ENCODE data around the gene IER2.

IER2 gene

DNA sequence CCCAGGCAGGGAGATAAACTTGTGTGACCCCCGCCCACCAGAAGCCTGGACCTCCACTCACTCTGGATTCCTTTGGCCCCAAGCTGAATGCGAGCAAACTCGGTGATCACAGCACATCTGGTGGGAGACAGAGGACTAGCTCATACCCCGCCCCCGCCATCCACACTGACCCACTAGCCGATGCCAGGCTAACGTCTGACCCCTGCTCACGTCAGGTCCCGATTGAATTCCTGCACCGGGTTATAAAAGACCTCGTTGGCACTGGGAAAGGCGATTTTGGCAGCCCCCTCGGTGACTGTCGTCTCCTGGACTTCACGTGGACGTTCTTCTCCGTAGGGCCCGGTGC is 34.3 kb upstream of the IER2 start:
- no peak for DNase-seq (ENCODE audit: low read depth, low spot score)

DNA sequence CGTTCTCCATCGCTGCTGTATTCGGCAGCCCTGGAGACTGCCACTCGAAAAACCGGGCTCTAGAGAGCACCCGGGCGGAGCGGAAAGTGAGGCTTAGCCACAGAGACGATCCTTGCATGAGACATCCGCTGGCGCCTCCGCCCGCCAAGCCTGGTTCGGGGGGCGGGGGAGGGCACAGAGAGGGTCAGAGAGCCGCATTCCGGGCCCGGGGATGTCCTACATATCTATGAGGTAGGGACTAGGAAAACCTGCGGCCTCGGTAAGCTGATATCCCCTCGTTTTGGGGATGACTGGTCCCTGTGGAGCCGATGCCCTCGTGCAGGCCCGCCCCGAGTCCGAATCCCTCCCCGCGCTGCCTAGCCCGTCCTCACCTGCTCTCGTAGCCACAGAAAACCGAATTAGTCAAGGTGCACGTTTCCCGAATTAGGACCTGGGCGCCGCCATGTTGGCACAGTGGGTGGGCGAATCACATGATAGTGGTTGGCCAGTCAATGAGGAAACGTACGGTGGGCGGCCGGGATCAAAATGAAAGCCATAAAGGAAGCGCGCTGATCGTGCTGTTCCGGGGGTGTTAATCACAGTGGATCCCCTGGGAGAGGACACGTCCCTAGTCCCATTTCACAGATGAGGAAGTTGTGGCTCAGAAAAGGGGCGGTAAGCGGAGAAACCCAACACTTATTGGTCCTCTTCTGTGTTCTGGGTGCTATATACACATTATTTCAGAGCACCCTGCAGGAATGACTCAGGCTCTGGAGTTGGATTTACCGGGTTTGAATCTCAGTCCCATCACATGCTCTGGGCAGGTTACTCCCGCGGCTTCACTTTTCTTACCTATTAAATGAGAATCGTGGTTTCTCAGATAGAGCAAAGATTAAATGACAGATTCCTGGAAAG is 33.7 kb upstream of the IER2 start, which contains the start of gene TRMT1:
TSS of gene TRMT1 (minus strand) at position 459 of the 894 bp plus-strand sequence. CDS start at position 118, 341 bp downstream.
- peaks cover 27% of the 10 kb centered on the region for H3K4me1 ChIP-seq (ENCODE audit: insufficient read depth, insufficient read length)
- H3K9ac ChIP-seq (ENCODE audit: insufficient read length, low read depth), result peak within 1 kb of the TSS; percentile 100
- DNase-seq (ENCODE audit: low read depth, low spot score), result peak; percentile 92
- no peaks in the 10 kb centered on the region for H3K9me3 ChIP-seq (ENCODE audit: insufficient read depth, low read length)
- H3K36me3 ChIP-seq (ENCODE audit: insufficient read depth, insufficient read length, low read length), result peaks cover 63% of the 10 kb centered on the region
- TF ChIP-seq SUZ12 (IDR thresholded peaks at IDR 0.05; ENCODE audit: extremely low read depth, insufficient read depth, insufficient read length), result no peak
- TF ChIP-seq YY1 (IDR thresholded peaks at IDR 0.05; ENCODE audit: insufficient read depth, insufficient read length), result peak; percentile 98
- no peaks in the 10 kb centered on the region for H3K27me3 ChIP-seq (ENCODE audit: insufficient read depth, insufficient read length)
- peak within 1 kb of the TSS; percentile 100 for H3K4me3 ChIP-seq (ENCODE audit: insufficient read length, low read depth)

More for the DNA sequence above, 34.3 kb upstream of the IER2 start:
- Histone ChIP-seq H3K4me1 (ENCODE audit: insufficient read depth, insufficient read length) (peaks cover 24% of the 10 kb centered on the region), H3K36me3 (ENCODE audit: insufficient read depth, insufficient read length, low read length) (peaks cover 59% of the 10 kb centered on the region), H3K9me3 (ENCODE audit: insufficient read depth, low read length) (no peaks in the 10 kb centered on the region), H3K9ac (ENCODE audit: insufficient read length, low read depth) (peak overlapping the region; percentile 100), H3K27me3 (ENCODE audit: insufficient read depth, insufficient read length) (no peaks in the 10 kb centered on the region), H3K4me3 (ENCODE audit: insufficient read length, low read depth) (peak overlapping the region; percentile 100)
- TF ChIP-seq ZNF274 (IDR thresholded peaks at IDR 0.05; ENCODE audit: low read depth, low read length) (no peak), SUZ12 (IDR thresholded peaks at IDR 0.05; ENCODE audit: extremely low read depth, insufficient read depth, insufficient read length) (no peak), YY1 (IDR thresholded peaks at IDR 0.05; ENCODE audit: insufficient read depth, insufficient read length) (no peak)

DNA sequence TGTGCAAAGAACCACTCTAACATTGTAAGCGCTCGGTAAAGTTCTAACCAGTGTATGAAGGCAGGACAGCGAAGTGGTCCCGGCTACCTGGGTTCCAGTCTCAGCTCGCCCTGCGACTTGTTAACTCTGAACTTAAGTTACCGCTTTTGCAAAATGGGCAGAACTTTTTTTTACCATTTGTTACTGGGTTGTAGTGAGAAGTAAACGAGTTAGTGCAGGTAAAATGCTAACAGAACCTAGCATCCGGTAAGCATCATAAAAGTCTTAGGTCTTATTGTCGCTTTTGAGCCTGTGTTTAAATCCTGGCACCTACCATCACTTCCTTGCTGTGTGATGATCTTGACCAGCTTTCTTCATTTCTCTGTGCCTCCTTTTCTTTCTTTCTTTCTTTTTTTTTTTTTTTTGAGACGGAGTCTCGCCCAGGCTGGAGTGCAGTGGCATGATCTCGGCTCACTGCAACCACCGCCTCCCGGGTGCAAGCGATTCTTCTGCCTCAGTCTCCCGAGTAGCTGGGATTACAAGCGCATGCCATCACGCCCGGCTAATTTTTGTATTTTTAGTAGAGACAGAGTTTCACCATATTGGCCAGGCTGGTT is 32.9 kb upstream of the IER2 start:
- Histone ChIP-seq H3K4me3 (ENCODE audit: insufficient read length, low read depth) (peak overlapping the region; percentile 100), H3K9me3 (ENCODE audit: insufficient read depth, low read length) (no peaks in the 10 kb centered on the region), H3K4me1 (ENCODE audit: insufficient read depth, insufficient read length) (peaks cover 33% of the 10 kb centered on the region), H3K27me3 (ENCODE audit: insufficient read depth, insufficient read length) (no peaks in the 10 kb centered on the region), H3K9ac (ENCODE audit: insufficient read length, low read depth) (peak overlapping the region; percentile 100), H3K36me3 (ENCODE audit: insufficient read depth, insufficient read length, low read length) (peaks cover 68% of the 10 kb centered on the region)
- TF ChIP-seq YY1 (IDR thresholded peaks at IDR 0.05; ENCODE audit: insufficient read depth, insufficient read length), result no peak
- TF ChIP-seq ZNF274 (IDR thresholded peaks at IDR 0.05; ENCODE audit: low read depth, low read length), result no peak
- TF ChIP-seq SUZ12 (IDR thresholded peaks at IDR 0.05; ENCODE audit: extremely low read depth, insufficient read depth, insufficient read length), result no peak
- DNase-seq (ENCODE audit: low read depth, low spot score), result no peak

- H3K9ac ChIP-seq (ENCODE audit: insufficient read length, low read depth), result peak within 1 kb of the TSS; percentile 100
- H3K36me3 ChIP-seq (ENCODE audit: insufficient read depth, insufficient read length, low read length), result peaks cover 68% of the 10 kb centered on the region
- DNase-seq (ENCODE audit: low read depth, low spot score), result peak; percentile 80
- H3K4me3 ChIP-seq (ENCODE audit: insufficient read length, low read depth), result peak within 1 kb of the TSS; percentile 100
- no peak for TF ChIP-seq ZNF274 (IDR thresholded peaks at IDR 0.05; ENCODE audit: low read depth, low read length)
- TF ChIP-seq YY1 (IDR thresholded peaks at IDR 0.05; ENCODE audit: insufficient read depth, insufficient read length), result peak; percentile 59
- peaks cover 38% of the 10 kb centered on the region for H3K4me1 ChIP-seq (ENCODE audit: insufficient read depth, insufficient read length)
- no peaks in the 10 kb centered on the region for H3K27me3 ChIP-seq (ENCODE audit: insufficient read depth, insufficient read length)
- H3K9me3 ChIP-seq (ENCODE audit: insufficient read depth, low read length), result no peaks in the 10 kb centered on the region
Observed at GRCh38 chr19:13117772-13118423, 32.3 kb upstream of the IER2 start, which contains the start of gene NACC1. Gene NACC1, plus strand, starts transcription at chr19:13118264. Its CDS starts 16,944 bp downstream, at chr19:13135208.

- Histone ChIP-seq H3K9me3 (ENCODE audit: insufficient read depth, low read length) (no peaks in the 10 kb centered on the region), H3K9ac (ENCODE audit: insufficient read length, low read depth) (peak overlapping the region; percentile 97), H3K4me1 (ENCODE audit: insufficient read depth, insufficient read length) (peaks cover 43% of the 10 kb centered on the region), H3K36me3 (ENCODE audit: insufficient read depth, insufficient read length, low read length) (peaks cover 68% of the 10 kb centered on the region), H3K4me3 (ENCODE audit: insufficient read length, low read depth) (peak overlapping the region; percentile 89), H3K27me3 (ENCODE audit: insufficient read depth, insufficient read length) (no peaks in the 10 kb centered on the region)
- TF ChIP-seq ZNF274 (IDR thresholded peaks at IDR 0.05; ENCODE audit: low read depth, low read length), result no peak
- no peak for TF ChIP-seq SUZ12 (IDR thresholded peaks at IDR 0.05; ENCODE audit: extremely low read depth, insufficient read depth, insufficient read length)
- DNase-seq (ENCODE audit: low read depth, low spot score), result peak; percentile 81
Observed at GRCh38 chr19:13118424-13119193, 31.6 kb upstream of the IER2 start.

DNA sequence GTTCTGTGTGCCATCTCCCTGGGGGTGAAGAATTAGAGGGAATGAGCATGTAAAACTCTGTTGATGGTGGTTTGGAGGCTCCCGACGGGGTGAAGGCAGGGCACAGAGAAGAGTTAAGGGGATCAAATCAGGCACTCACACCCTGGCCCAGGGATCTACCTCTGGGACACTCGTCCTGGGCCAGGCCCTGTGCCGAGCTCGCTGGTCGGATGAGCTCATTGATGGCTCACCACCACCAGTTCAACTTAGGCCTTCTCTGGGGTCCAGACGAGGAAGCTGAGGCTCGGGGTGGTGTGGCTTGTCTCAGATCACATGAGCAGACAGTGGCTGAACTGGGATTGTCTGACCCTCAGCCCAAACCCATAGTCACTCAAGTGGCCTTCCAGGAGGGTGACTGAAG is 30.6 kb upstream of the IER2 start:
- Histone ChIP-seq H3K4me1 (ENCODE audit: insufficient read depth, insufficient read length) (peaks cover 45% of the 10 kb centered on the region), H3K4me3 (ENCODE audit: insufficient read length, low read depth) (peak overlapping the region; percentile 75), H3K9me3 (ENCODE audit: insufficient read depth, low read length) (no peaks in the 10 kb centered on the region), H3K27me3 (ENCODE audit: insufficient read depth, insufficient read length) (no peaks in the 10 kb centered on the region), H3K36me3 (ENCODE audit: insufficient read depth, insufficient read length, low read length) (peaks cover 68% of the 10 kb centered on the region), H3K9ac (ENCODE audit: insufficient read length, low read depth) (peak overlapping the region; percentile 83)
- no peak for DNase-seq (ENCODE audit: low read depth, low spot score)
- TF ChIP-seq SUZ12 (IDR thresholded peaks at IDR 0.05; ENCODE audit: extremely low read depth, insufficient read depth, insufficient read length) (no peak), YY1 (IDR thresholded peaks at IDR 0.05; ENCODE audit: insufficient read depth, insufficient read length) (no peak), ZNF274 (IDR thresholded peaks at IDR 0.05; ENCODE audit: low read depth, low read length) (no peak)
